Measurements from ENCODE around the gene SLC16A4. TPM values are rescaled to one million over a fixed set of nuclear protein-coding genes. Genes with fewer than 3 reads are reported as not detected.
A peak's percentile ranks its signal among the peaks of the same experiment; 100 is the strongest.

SLC16A4 gene
- total RNA-seq, 1 experiment from 2014 or later = 56.5 TPM

DNA sequence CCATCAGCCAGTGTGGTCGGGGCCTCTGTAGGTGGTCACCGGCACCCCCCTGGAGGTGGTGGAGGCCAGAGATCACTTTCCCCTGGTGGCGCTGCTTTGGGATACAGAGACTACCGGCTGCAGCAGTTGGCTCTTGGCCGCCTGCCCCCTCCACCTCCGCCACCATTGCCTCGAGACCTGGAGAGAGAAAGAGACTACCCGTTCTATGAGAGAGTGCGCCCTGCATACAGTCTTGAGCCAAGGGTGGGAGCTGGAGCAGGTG is 50.7 kb downstream of the SLC16A4 start:
- DNase-seq (ENCODE audit: low read depth) = no peak
- in situ Hi-C loops (cut with HindIII; ENCODE audit: low pct_unique_long_range_greater_than_20kb, low sequenced_read_pairs) = no loop called here

DNA sequence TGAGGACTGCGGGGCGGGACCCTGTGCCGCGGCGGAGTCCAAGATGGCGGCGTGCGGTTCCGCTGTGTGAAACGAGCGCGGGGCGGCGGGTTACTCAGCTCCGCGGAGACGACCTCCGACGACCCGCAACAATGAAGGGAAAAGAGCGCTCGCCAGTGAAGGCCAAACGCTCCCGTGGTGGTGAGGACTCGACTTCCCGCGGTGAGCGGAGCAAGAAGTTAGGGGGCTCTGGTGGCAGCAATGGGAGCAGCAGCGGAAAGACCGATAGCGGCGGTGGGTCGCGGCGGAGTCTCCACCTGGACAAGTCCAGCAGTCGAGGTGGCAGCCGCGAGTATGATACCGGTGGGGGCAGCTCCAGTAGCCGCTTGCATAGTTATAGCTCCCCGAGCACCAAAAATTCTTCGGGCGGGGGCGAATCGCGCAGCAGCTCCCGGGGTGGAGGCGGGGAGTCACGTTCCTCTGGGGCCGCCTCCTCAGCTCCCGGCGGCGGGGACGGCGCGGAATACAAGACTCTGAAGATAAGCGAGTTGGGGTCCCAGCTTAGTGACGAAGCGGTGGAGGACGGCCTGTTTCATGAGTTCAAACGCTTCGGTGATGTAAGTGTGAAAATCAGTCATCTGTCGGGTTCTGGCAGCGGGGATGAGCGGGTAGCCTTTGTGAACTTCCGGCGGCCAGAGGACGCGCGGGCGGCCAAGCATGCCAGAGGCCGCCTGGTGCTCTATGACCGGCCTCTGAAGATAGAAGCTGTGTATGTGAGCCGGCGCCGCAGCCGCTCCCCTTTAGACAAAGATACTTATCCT is 51.2 kb downstream of the SLC16A4 start:
- in situ Hi-C loops (cut with HindIII; ENCODE audit: low pct_unique_long_range_greater_than_20kb, low sequenced_read_pairs) = no loop called here
- peak; percentile 68 for DNase-seq (ENCODE audit: low read depth)

GRCh38 chr1:110338886-110339406 is 51.9 kb downstream of the SLC16A4 start, which contains the start of gene RBM15:
TSS of gene RBM15 (plus strand) at chr1:110339377. CDS start at chr1:110339406, 29 bp downstream.
- in situ Hi-C loops (cut with HindIII; ENCODE audit: low pct_unique_long_range_greater_than_20kb, low sequenced_read_pairs) = no loop called here
- peak; percentile 100 for DNase-seq (ENCODE audit: low read depth)

- in situ Hi-C loops (cut with HindIII; ENCODE audit: low pct_unique_long_range_greater_than_20kb, low sequenced_read_pairs) = no loop called here
- peak; percentile 95 for DNase-seq (ENCODE audit: low read depth)
Measured at GRCh38 chr1:110338309-110338885, 52.4 kb downstream of the SLC16A4 start.

- in situ Hi-C loops (cut with HindIII; ENCODE audit: low pct_unique_long_range_greater_than_20kb, low sequenced_read_pairs) = no loop called here
- DNase-seq (ENCODE audit: low read depth) = no peak
Measured at GRCh38 chr1:110337704-110338308, 53.0 kb downstream of the SLC16A4 start.

DNA sequence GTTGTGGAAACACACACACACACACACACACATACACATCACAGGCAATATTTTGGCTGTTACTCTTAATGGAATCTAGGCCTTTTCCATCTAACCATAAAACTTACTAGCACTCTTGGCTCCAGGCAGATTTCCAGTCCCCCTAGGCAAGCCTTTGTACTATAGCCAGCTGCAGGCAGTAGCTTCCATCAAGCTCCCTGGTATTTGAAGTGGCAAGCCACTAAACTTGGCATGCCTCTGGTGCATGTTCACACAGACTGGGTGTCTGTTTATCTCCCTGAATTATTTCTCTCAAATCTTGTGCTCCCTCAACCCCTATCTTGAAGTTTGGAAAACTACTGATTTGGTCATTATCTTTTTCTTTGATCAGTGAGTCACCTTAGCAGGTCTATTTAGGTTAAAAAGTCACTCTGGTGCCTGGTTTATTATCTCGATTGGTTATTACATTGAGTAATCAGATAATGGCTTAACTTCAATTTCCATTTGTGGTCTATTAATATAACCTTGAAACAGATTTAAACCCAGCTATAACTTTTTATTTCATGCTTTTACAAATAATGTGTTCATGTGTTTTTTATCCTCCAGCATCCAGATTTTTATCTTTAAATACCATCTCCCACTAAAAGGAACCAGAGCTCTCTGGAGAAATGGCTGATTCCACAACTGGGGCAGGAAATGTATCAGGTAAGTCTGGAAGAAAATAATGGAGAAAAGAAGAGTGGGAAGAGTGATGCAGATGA is 54.4 kb downstream of the SLC16A4 start:
- peak; percentile 45 for DNase-seq (ENCODE audit: low read depth)
- in situ Hi-C loops (cut with HindIII; ENCODE audit: low pct_unique_long_range_greater_than_20kb, low sequenced_read_pairs) = no loop called here

DNA sequence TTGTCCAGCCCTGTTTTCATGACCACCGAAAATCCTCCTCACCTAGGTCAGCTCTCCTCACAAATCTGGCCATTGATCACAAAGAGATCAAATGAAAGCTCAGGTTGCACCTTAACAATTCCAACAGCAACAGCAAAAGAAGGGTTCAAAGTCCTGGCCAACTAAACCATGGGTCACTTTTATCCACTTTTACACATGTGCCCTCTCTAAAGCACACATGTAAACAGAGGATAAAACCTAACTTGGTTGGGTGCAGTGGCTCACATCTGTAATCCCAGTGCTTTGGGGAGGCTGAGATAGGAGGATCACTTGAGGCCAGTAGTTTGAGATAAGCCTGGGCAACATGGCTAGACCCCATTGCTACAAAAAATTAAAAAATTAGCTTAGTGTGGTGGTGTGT is 55.6 kb downstream of the SLC16A4 start:
- in situ Hi-C loops (cut with HindIII; ENCODE audit: low pct_unique_long_range_greater_than_20kb, low sequenced_read_pairs) = no loop called here

GRCh38 chr1:110328700-110329099 is 62.1 kb downstream of the SLC16A4 start:
- in situ Hi-C loops (cut with HindIII; ENCODE audit: low pct_unique_long_range_greater_than_20kb, low sequenced_read_pairs) = no loop called here
- DNase-seq (ENCODE audit: low read depth) = no peak

More for the DNA sequence above, 55.6 kb downstream of the SLC16A4 start:
- DNase-seq (ENCODE audit: low read depth) = no peak

- peak; percentile 52 for DNase-seq (ENCODE audit: low read depth)
- in situ Hi-C loops (cut with HindIII; ENCODE audit: low pct_unique_long_range_greater_than_20kb, low sequenced_read_pairs) = no loop called here
Measured at GRCh38 chr1:110328274-110328673, 62.6 kb downstream of the SLC16A4 start.

- in situ Hi-C loops (cut with HindIII; ENCODE audit: low pct_unique_long_range_greater_than_20kb, low sequenced_read_pairs) = no loop called here
Measured at GRCh38 chr1:110326826-110327225, 64.0 kb downstream of the SLC16A4 start.

DNA sequence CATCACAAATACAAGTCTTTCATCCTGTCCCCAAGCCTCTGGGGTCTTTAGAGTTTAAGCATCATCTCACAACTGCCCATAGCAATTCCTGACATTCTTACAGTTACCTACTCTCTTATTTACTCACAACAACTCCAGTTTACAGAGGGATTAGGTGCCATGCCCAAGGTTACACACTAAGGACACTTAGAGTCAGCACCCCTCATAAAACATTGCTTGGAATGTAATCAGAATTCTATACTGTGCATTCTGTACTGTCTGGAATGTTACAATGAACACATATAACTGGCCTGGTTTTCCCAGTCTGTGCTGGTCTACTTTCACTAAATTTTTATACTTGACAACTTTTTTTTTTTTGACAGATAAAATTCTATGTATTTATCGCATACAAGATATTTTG is 66.2 kb downstream of the SLC16A4 start:
- in situ Hi-C loops (cut with HindIII; ENCODE audit: low pct_unique_long_range_greater_than_20kb, low sequenced_read_pairs) = no loop called here
- no peak for DNase-seq (ENCODE audit: low read depth)

More at GRCh38 chr1:110326826-110327225, 64.0 kb downstream of the SLC16A4 start:
- no peak for DNase-seq (ENCODE audit: low read depth)

- in situ Hi-C loops (cut with HindIII; ENCODE audit: low pct_unique_long_range_greater_than_20kb, low sequenced_read_pairs) = no loop called here
- DNase-seq (ENCODE audit: low read depth) = no peak
Measured at GRCh38 chr1:110321846-110322245, 69.0 kb downstream of the SLC16A4 start.

- in situ Hi-C loops (cut with HindIII; ENCODE audit: low pct_unique_long_range_greater_than_20kb, low sequenced_read_pairs) = no loop called here
- no peak for DNase-seq (ENCODE audit: low read depth)
Measured at GRCh38 chr1:110321045-110321444, 69.8 kb downstream of the SLC16A4 start.

DNA sequence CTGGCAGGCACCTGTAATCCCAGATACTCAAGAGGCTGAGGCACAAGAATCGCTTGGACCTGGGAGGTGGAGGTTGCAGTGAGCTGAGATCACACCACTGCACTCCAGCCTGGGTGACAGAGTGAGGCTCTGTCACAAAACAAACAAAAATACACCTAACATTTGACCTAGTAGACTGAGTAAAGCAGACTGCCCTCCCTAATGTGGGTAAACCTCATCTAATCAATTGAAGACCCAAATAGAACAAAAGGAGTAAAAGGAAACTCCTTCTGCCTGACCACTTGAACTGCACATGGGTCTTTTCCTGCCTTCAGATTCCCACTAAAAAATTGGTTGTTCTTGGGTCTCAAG is 70.7 kb downstream of the SLC16A4 start:
- no peak for DNase-seq (ENCODE audit: low read depth)
- in situ Hi-C loops (cut with HindIII; ENCODE audit: low pct_unique_long_range_greater_than_20kb, low sequenced_read_pairs) = no loop called here

DNA sequence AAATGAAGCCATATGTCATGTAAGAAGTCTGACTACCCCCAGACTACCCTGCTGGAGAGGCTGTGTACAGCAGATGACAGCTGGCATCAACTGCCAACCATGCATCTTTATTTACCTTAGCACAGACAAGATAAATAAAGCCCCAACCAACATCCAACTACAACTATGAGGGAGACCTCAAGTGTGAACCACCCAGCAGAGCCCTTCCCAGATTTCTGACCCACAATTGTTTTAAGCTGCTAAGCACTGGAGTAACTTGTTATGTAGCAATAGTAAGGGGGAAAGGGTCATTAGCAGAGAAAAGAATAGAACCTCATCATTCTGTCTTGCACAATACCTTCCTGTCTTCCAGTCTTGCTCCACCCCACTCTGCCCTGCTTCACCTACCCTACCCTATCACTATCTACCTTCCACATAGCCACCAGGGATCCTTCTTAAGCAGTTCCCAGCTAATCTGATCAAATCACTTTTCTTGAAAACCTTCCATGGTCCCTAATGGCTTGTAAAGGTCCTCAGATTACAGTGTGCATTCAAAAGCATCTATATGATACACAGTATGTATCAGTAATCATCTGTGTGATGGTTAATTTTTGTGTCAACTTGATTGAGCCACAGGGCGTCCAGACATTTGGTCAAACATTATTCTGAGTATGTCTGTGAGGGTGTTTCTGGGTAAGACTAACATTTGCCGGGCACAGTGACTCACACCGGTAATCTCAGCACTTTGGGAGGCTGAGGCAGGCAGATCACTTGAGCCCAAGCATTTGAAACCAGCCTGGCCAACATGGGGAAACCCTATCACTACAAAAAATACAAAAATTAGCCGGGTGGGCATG is 71.3 kb downstream of the SLC16A4 start:
- in situ Hi-C loops (cut with HindIII; ENCODE audit: low pct_unique_long_range_greater_than_20kb, low sequenced_read_pairs) = no loop called here
- no peak for DNase-seq (ENCODE audit: low read depth)

DNA sequence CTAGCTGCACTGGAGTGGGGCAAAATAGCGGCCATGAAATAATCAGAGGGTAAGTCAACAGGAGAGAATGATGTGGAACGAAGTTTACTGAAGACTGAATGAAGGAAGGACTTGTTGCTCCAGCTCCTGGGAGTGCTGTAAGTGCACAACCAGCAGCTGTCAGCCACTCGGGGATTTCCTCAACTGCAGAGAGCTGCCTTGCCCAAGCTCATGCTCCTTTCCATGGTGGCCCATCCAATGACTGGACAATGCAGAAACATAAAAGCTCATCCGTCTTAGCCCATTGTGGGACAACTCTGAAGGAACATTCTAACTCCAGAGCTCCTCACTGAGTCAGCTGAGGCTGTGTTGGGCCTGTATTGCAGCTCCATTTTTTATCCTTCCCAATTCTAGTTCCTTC is 72.8 kb downstream of the SLC16A4 start:
- DNase-seq (ENCODE audit: low read depth) = no peak
- in situ Hi-C loops (cut with HindIII; ENCODE audit: low pct_unique_long_range_greater_than_20kb, low sequenced_read_pairs) = no loop called here

- DNase-seq (ENCODE audit: low read depth) = no peak
- in situ Hi-C loops (cut with HindIII; ENCODE audit: low pct_unique_long_range_greater_than_20kb, low sequenced_read_pairs) = no loop called here
Measured at GRCh38 chr1:110316735-110317134, 74.1 kb downstream of the SLC16A4 start.
